ENCODE results near the gene CDK10.
A peak's percentile ranks its signal among the peaks of the same experiment; 100 is the strongest.
"Not testable (repeated sequence)": the region's sequence is repeated elsewhere in the genome, so short reads cannot be mapped to it uniquely, and the experiment has no call there.

CDK10 gene

GRCh38 chr16:89695086-89695874 lies 8.8 kb downstream of the CDK10 start:
- H3K4me3 ChIP-seq (ENCODE audit: low read depth, low read length), result no peak overlapping the region

- H3K4me3 ChIP-seq (ENCODE audit: low read depth, low read length), result no peak overlapping the region
Observed at GRCh38 chr16:89695875-89696669, 9.6 kb downstream of the CDK10 start.

GRCh38 chr16:89696670-89697128 lies 10.2 kb downstream of the CDK10 start:
- H3K4me3 ChIP-seq (ENCODE audit: low read depth, low read length), result no peak overlapping the region

DNA sequence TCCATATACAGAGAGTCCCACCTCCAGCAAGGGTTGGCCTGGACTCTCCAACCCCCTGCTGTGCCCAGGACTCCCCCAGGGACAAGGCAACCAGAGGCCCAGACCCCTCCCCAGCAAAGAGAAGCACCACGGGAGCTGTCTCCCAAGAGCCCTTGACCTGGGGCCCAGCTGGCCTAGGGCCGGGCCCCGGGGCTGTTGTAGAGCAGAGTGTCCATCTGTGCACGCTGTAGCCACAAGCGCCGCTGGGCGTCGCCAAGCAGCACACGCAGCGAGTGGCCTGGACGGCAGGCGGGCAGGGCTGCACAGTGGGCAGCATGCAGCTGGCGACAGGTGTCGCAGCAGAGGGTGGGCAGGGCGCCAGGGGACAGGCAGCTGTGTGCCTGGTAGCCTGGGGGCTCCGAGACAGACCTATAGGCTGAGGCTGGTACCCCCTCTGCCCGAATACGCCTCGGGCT lies 10.7 kb downstream of the CDK10 start:
- no peak overlapping the region for H3K4me3 ChIP-seq (ENCODE audit: low read depth, low read length)

DNA sequence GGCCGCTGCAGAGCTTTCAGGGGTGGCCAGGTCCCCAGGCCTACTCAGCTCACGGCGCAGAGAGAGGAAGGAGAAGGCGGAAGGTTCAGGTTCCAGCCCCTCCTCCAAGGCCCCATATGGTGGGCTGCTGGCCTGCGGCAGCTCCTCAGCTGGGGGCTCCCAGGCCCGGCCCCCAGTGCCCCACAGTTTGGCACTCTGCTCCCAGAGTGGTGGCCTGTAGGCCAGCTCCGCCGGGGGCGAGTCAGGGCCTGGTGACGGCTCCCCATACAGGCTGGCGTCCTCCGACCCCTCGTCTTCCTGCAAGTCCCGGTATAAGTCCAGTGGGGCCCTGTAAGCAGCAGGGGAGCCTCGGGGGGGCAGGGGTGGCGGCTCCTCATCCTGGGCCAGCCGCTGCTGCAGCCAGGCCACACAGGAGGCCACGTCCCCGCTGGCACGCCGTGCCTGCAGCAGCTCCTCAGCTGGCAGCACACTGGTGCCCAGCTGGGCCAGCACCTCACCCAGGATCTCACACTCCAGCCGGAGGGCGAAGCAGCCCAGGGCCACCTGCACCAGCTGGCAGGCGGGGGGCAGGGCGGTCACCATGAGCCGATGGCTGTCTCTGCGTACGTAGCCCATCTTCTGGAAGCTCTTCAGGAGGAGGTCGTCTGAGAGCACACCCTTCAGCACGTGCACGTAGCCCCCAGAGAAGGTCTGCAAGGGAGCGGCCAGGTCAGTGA lies 11.3 kb downstream of the CDK10 start:
- H3K4me3 ChIP-seq (ENCODE audit: low read depth, low read length), result no peak overlapping the region

DNA sequence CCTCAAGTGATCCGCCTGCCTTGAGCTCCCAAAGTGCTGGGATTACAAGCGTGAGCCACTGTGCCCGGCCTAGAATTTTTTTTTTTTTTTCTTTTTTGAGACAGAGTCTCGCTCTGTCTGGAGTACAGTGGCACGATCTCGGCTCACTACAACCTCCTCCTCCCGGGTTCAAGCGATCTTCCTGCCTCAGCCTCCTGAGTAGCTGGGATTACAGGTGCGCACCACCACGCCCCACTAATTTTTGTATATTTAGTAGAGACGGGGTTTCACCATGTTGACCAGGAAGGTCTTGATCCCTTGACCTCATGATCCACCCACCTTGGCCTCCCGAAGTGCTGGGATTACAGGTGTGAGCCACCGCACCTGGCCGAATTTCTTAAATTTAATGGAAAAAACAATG lies 12.2 kb downstream of the CDK10 start:
- not testable (repeated sequence) for H3K4me3 ChIP-seq (ENCODE audit: low read depth, low read length)

DNA sequence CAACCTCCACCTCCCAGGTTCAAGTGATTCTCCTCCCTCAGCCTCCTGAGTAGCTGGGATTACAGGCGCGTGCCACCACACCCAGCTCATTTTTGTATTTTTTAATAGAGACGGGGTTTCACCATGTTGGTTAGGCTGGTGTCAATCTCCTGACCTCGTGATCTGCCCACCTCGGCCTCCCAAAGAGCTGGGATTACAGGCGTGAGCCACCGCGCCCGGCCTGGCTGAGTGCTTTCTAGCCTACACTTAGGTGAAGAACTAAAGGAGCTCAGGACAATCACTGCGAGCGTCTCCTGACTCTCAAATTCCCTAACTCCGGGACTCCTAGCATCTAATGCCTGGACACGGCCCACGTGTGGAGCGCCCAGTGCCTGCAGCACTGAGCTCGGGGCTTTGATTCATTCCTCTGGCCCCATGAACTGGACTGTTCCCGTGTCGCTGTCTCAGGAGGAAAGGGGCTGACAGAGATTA lies 13.2 kb downstream of the CDK10 start:
- not testable (repeated sequence) for H3K4me3 ChIP-seq (ENCODE audit: low read depth, low read length)

DNA sequence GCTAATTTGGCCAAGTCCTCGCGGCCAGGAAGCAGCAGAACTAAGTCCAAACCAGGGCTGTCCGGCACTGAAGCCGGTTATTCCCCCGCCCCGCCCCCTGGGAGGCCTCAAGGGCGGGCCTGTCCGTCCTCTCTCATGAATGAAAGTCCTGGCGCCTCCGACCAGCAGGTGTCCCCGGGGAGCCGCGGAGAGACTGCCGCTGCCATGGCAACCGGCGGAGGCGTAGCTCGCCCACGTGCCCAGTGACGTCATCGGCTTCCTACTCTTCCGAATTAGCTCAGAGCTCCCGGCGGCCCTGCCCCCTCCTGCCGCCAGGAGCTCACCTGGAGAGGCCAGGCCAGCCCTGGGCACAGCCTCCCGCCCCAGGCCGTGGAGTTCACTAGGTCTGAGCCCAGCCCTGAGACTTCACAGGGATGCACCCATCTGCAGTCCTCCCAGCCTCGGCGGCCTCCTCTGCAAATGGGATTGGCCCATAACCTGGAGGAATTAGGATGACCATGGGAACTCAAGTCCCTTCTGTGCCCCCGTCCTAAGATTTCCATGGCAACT lies 13.7 kb downstream of the CDK10 start:
- H3K4me3 ChIP-seq (ENCODE audit: low read depth, low read length), result peak overlapping the region; percentile 72

GRCh38 chr16:89700649-89701424 lies 14.3 kb downstream of the CDK10 start:
- peak overlapping the region; percentile 72 for H3K4me3 ChIP-seq (ENCODE audit: low read depth, low read length)

DNA sequence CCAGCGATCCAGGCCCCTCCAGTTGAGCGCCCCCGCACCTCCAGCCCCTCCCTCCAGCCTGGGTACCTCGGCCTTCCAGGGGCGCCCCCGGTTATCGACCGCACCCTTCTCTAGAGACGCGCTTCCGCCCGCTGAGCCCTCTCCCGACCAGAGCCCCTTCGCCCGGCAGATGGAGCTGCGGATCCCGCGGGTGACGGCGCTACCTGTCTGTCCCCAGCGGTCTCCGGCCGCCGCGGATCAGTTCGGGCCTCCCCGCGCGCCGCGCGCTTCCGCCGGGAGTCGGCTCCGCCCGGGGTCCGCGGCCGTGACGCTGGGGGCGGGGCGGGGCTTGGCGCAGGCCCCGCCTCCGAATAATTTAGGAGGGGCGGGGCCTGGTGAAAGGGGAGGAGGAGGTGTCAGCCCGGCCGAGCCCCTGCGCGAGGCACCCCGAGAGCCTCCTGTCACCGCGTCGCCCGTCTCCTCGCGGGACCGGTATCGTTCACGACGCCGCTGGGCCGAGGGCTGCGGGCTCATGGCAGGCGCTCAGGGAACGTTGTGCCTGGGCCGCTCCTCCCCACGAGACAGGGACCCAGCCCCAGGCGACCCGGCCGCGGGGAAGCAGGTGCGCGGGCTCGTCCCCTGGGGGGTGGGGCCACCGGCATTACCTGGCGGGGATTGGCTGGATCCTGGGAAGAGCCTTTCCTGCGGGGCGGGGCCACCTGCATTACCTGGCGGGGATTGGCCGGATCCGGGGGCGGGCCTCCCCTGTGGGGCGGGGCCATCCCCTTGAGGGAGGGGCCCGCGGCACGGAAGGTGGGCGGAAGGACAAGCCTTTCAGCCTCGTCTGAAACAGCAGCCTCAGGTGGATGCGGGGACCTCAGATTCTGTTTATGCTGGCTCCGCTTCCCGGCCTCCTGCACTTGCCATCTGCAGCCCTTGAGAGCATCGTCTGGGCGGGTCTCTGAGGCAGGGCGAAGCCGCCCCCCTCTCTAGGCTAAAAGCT lies 15.2 kb downstream of the CDK10 start, which contains the start of gene SPATA2L:
Gene SPATA2L (minus strand): TSS at position 281 of the 982 bp plus-strand sequence. CDS start 473 bp downstream, outside the sequence.
- H3K4me3 ChIP-seq (ENCODE audit: low read depth, low read length), result peak within 1 kb of the TSS; percentile 72

GRCh38 chr16:89704281-89704680 lies 17.8 kb downstream of the CDK10 start:
- no peak overlapping the region for H3K4me3 ChIP-seq (ENCODE audit: low read depth, low read length)

DNA sequence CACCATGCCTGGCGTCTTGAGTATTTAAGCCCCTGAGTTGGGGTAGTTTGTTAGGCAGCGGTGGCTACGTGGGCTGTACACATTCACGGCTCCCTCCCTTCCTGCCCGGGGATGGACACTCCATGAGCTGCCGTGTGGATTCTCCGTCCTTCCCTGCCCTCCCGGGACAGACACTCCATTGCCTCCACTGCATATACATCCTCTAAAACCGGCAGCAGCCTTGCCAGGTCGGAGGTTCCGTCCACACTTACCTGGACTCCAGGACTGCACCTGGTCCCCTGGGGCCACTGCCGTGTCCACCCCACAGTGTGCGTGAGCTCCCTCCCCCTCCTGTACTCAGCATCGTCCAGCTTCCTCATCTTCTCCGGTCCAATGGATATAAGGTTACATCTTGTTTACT lies 18.5 kb downstream of the CDK10 start:
- no peak overlapping the region for H3K4me3 ChIP-seq (ENCODE audit: low read depth, low read length)

GRCh38 chr16:89706518-89707260 lies 20.2 kb downstream of the CDK10 start:
- no peak overlapping the region for H3K4me3 ChIP-seq (ENCODE audit: low read depth, low read length)

GRCh38 chr16:89707695-89708094 lies 21.2 kb downstream of the CDK10 start:
- no peak overlapping the region for H3K4me3 ChIP-seq (ENCODE audit: low read depth, low read length)

GRCh38 chr16:89708481-89708931 lies 22.0 kb downstream of the CDK10 start:
- no peak overlapping the region for H3K4me3 ChIP-seq (ENCODE audit: low read depth, low read length)

- no peak overlapping the region for H3K4me3 ChIP-seq (ENCODE audit: low read depth, low read length)
Observed at GRCh38 chr16:89709166-89709565, 22.7 kb downstream of the CDK10 start.

DNA sequence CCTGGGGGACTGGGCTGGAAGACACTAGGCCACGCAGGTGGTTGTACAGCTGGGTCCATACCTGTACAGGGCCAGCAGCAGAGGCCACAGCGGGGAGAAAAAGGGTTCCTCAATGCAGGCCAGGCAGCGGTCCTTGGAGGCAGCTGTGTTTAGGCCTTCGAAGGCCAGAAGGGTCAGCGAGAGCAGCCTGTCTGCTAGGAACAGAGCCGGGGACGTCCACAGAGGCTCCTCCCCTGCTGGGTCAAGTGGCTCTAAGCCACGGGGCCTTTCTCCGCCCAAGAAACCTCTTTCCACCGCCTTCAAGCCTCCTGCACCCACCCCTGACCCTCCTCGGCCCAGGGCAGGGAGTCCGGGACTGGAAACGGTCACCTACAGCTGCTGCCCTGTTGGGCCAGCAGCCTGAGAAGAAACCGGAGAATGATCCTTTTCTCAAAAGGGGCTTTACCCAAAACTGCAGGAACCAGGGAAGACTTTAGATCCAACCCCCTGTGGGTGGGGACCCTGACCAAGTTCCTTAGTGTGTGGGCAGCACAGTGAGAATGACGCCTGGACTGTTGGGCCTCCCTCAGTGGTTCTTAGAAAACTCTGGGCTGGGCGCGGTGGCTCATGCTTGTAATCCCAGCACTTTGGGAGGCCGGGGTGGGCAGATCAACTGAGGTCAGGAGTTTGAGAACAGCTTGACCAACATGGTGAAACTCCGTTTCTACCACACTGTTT lies 23.4 kb downstream of the CDK10 start:
- no peak overlapping the region for H3K4me3 ChIP-seq (ENCODE audit: low read depth, low read length)
